WI38 (cell line): Measurements from ENCODE around the gene BIRC7.

Experiments
- H3K4me3 ChIP-seq: 2 replicates; pipeline ENCODE4 v1.5.1; 2011; ENCODE audit warnings: low read depth, mild to moderate bottlenecking, control low read depth, low read length
- CTCF ChIP-seq: IDR thresholded peaks from 2 replicates; pipeline ENCODE4 v1.5.1; 2012; ENCODE audit warnings: low read depth, mild to moderate bottlenecking, control low read depth, low read length

The BIRC7 gene

GRCh38 chr20:63268256-63268655 is 32.6 kb downstream of the BIRC7 start:
- H3K4me3 ChIP-seq = no peak overlapping the region
- TF ChIP-seq CTCF = no peak

DNA sequence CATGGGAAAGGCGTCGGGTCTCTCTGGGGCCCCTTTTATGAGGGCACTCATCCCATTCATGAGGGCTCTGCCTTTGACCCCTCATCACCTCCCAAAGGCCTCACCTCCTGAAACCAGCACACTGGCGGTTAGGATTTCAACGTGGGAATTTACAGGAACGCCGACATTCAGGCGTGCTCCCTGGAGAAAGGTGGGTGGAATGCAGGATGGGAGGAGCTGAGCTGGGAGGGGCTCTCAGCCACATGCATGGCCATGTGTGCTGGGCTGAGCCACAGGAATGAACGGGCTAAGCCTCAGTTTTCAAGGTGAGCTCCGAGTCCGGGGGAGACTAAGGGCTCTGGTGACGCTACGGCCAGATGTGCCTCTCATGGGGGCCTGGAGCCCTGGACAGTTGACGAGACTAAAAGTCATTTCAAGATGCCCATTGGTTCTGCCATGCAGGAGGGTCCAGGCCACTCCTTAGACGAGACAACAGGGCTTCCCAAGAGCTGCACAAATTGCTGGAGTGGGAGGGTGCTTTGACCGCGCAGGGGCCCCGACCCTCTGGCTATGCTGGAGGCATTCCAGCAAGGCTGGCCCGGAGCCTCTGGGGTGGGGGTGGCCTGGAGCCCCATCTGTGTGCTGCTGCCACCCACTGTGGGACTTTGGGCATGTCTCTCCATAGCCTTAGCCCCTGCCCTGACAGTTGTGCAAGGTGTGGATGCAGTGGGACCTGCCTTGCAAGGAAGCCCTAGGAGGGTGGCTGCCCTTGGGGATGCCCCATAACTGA is 33.1 kb downstream of the BIRC7 start:
- TF ChIP-seq CTCF = no peak
- no peak overlapping the region for H3K4me3 ChIP-seq

- TF ChIP-seq CTCF = no peak
Observed at GRCh38 chr20:63269724-63270123, 34.0 kb downstream of the BIRC7 start.

GRCh38 chr20:63270606-63271325 is 35.1 kb downstream of the BIRC7 start:
- no peak overlapping the region for H3K4me3 ChIP-seq
- TF ChIP-seq CTCF = no peak

More at GRCh38 chr20:63269724-63270123, 34.0 kb downstream of the BIRC7 start:
- no peak overlapping the region for H3K4me3 ChIP-seq

GRCh38 chr20:63272105-63273058 is 36.7 kb downstream of the BIRC7 start, which contains the start of gene ARFGAP1:
Gene ARFGAP1 (plus strand): TSS chr20:63272813. CDS start chr20:63275581, 2,768 bp downstream.
- TF ChIP-seq CTCF = no peak

DNA sequence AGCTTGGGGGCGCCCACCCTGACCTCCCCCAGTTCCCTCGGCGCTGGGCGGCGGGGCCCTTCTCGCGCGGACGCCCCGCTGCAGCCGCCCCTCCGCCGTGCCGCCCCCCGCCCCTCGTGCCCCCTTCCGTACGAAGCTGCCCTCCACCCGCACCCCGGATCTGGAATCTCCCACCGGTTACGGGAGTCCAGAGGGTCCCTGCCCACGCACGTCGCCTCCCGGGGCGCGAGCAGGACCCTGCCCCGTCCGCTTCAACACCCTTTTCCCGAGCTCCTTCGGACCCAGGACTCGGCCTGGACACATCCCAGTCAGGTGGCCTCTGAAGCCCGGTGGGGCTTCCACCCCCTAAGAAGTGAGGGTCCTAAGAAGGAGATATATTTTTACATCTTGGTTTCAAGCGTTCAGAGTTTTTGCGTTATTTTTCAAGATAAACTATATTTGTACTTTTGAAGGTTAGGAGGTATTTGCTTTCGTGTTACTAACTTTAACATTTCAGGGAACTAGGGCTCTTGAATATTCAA is 37.4 kb downstream of the BIRC7 start:
- TF ChIP-seq CTCF = no peak
- peak overlapping the region; percentile 97 for H3K4me3 ChIP-seq

More at GRCh38 chr20:63272105-63273058, 36.7 kb downstream of the BIRC7 start, which contains the start of gene ARFGAP1:
- peak within 1 kb of the TSS; percentile 97 for H3K4me3 ChIP-seq
